ENCODE measurements around the gene TMEM202. TPM values are rescaled to one million over a fixed set of nuclear protein-coding genes. Genes with fewer than 3 reads are reported as not detected.

Gene TMEM202
- total and polyA plus RNA-seq, 2 of the 13 experiments (the other 11 are each of a cell fraction or from before 2014, with no cell fraction given), result not detected

DNA sequence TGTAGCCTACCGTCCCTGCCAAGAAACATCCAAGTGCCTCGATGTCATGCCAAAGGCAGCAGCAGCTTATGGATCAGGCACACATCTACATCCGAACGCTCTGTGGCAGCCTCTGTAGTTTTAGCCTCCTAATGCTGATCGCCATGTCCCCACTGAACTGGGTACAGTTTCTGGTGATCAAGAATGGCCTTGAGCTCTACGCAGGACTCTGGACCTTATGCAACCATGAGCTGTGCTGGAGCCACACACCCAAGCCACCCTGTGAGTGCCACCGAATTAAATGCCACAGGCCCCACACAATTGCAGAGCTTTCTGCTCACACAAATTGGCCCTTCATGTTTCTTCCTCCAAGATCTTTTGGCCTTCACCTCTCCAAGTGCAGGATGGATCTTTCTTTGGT, 543 bp downstream of the TMEM202 start (continued):
- TF ChIP-seq, protein P1, sequence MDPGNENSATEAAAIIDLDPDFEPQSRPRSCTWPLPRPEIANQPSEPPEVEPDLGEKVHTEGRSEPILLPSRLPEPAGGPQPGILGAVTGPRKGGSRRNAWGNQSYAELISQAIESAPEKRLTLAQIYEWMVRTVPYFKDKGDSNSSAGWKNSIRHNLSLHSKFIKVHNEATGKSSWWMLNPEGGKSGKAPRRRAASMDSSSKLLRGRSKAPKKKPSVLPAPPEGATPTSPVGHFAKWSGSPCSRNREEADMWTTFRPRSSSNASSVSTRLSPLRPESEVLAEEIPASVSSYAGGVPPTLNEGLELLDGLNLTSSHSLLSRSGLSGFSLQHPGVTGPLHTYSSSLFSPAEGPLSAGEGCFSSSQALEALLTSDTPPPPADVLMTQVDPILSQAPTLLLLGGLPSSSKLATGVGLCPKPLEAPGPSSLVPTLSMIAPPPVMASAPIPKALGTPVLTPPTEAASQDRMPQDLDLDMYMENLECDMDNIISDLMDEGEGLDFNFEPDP (CRISPR knock-in tag; conservative IDR thresholded peaks at IDR 0.05), result no peak
- TF ChIP-seq NCOA5 (CRISPR knock-in tag; IDR thresholded peaks at IDR 0.05), result no peak
- no peak for TF ChIP-seq ZNF704 (CRISPR knock-in tag; IDR thresholded peaks at IDR 0.05; ENCODE audit: borderline replicate concordance)
- TF ChIP-seq ZSCAN5A (CRISPR knock-in tag; IDR thresholded peaks at IDR 0.05; ENCODE audit: borderline replicate concordance), result no peak
- TF ChIP-seq, protein P2, sequence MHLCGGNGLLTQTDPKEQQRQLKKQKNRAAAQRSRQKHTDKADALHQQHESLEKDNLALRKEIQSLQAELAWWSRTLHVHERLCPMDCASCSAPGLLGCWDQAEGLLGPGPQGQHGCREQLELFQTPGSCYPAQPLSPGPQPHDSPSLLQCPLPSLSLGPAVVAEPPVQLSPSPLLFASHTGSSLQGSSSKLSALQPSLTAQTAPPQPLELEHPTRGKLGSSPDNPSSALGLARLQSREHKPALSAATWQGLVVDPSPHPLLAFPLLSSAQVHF (CRISPR knock-in tag; IDR thresholded peaks at IDR 0.05), result no peak
- TF ChIP-seq ZBTB3 (CRISPR knock-in tag; IDR thresholded peaks at IDR 0.05; ENCODE audit: borderline replicate concordance, low read depth), result no peak
- no peak for TF ChIP-seq MTERF4 (CRISPR knock-in tag; IDR thresholded peaks at IDR 0.05)
- no peak for TF ChIP-seq FOXK2 (IDR thresholded peaks at IDR 0.05)
- TF ChIP-seq ZNF777 (CRISPR knock-in tag; IDR thresholded peaks at IDR 0.05), result no peak
- TF ChIP-seq SNAPC5 (CRISPR knock-in tag; IDR thresholded peaks at IDR 0.05; ENCODE audit: borderline replicate concordance), result no peak
- TF ChIP-seq, protein P3, sequence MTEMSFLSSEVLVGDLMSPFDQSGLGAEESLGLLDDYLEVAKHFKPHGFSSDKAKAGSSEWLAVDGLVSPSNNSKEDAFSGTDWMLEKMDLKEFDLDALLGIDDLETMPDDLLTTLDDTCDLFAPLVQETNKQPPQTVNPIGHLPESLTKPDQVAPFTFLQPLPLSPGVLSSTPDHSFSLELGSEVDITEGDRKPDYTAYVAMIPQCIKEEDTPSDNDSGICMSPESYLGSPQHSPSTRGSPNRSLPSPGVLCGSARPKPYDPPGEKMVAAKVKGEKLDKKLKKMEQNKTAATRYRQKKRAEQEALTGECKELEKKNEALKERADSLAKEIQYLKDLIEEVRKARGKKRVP (CRISPR knock-in tag; IDR thresholded peaks at IDR 0.05), result 0 out of 4 replicates have a peak, but pooled peaks of 1 of the 2 experiments have one; percentile 14
- no peak for TF ChIP-seq ZKSCAN1 (IDR thresholded peaks at IDR 0.05; ENCODE audit: low read length)
- no peak for TF ChIP-seq PHF5A (CRISPR knock-in tag; IDR thresholded peaks at IDR 0.05; ENCODE audit: low read depth, unreplicated experiment)
- TF ChIP-seq, protein P4, sequence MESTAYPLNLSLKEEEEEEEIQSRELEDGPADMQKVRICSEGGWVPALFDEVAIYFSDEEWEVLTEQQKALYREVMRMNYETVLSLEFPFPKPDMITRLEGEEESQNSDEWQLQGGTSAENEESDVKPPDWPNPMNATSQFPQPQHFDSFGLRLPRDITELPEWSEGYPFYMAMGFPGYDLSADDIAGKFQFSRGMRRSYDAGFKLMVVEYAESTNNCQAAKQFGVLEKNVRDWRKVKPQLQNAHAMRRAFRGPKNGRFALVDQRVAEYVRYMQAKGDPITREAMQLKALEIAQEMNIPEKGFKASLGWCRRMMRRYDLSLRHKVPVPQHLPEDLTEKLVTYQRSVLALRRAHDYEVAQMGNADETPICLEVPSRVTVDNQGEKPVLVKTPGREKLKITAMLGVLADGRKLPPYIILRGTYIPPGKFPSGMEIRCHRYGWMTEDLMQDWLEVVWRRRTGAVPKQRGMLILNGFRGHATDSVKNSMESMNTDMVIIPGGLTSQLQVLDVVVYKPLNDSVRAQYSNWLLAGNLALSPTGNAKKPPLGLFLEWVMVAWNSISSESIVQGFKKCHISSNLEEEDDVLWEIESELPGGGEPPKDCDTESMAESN (CRISPR knock-in tag; conservative IDR thresholded peaks at IDR 0.05), result no peak
- TF ChIP-seq NFKB2 (CRISPR knock-in tag; IDR thresholded peaks at IDR 0.05; ENCODE audit: borderline replicate concordance), result no peak
- no peak for TF ChIP-seq ISL2 (CRISPR knock-in tag; IDR thresholded peaks at IDR 0.05)
- TF ChIP-seq RORA (CRISPR knock-in tag; IDR thresholded peaks at IDR 0.05), result no peak
- no peak for TF ChIP-seq PBX3 (CRISPR knock-in tag; IDR thresholded peaks at IDR 0.05; ENCODE audit: borderline replicate concordance)
- no peak for TF ChIP-seq CCAR2 (optimal IDR thresholded peaks at IDR 0.05; ENCODE audit: low read depth, low read length)
- TF ChIP-seq THAP11 (CRISPR knock-in tag; IDR thresholded peaks at IDR 0.05), result no peak

All from HepG2 (cell line).